Activated naive CD8-positive, alpha-beta T cell treated with anti-CD3 and anti-CD28 coated beads, Interleukin-2, amount 50 U/mL, for 24 hours (primary cell): ENCODE results near the gene CACNA1H.

Experiments used
- ATAC-seq: fragments of 150-1000 bp; cut with Tn5 transposase; one replicate; pipeline ENCODE4 v1.10.0; 2021
- DNase-seq: peaks from one replicate; pipeline ENCODE4 v3.0.0; 2021
- H3K27ac Mint-ChIP-seq: one replicate; pipeline ENCODE4 v1.8.0; 2021; ENCODE audit warnings: mild to moderate bottlenecking, mixed read lengths
- H3K27me3 Mint-ChIP-seq: one replicate; pipeline ENCODE4 v1.8.0; 2021; ENCODE audit warnings: mixed read lengths
- H3K36me3 Mint-ChIP-seq: one replicate; pipeline ENCODE4 v1.8.0; 2021; ENCODE audit warnings: low read depth, mixed read lengths
- H3K4me1 Mint-ChIP-seq: one replicate; pipeline ENCODE4 v1.8.0; 2021; ENCODE audit warnings: mixed read lengths
- H3K4me3 Mint-ChIP-seq: one replicate; pipeline ENCODE4 v1.8.0; 2021; ENCODE audit warnings: mild to moderate bottlenecking, moderate library complexity, mixed read lengths
- H3K9me3 Mint-ChIP-seq: one replicate; pipeline ENCODE4 v1.8.0; 2021; ENCODE audit warnings: mixed read lengths

The CACNA1H gene

GRCh38 chr16:1127971-1128715 lies 24.8 kb upstream of the CACNA1H start:
- no peaks in the 10 kb centered on the region for H3K9me3 Mint-ChIP-seq
- ATAC-seq (no peak), DNase-seq (no peak)
- no peak overlapping the region for H3K4me3 Mint-ChIP-seq
- H3K4me1 Mint-ChIP-seq, result no peaks in the 10 kb centered on the region
- H3K27ac Mint-ChIP-seq, result no peak overlapping the region
- H3K27me3 Mint-ChIP-seq, result no peaks in the 10 kb centered on the region
- no peaks in the 10 kb centered on the region for H3K36me3 Mint-ChIP-seq

- Mint-ChIP-seq H3K27me3 (no peaks in the 10 kb centered on the region), H3K4me3 (no peak overlapping the region), H3K4me1 (no peaks in the 10 kb centered on the region), H3K9me3 (no peaks in the 10 kb centered on the region), H3K36me3 (no peaks in the 10 kb centered on the region), H3K27ac (no peak overlapping the region)
- DNase-seq, result no peak
- no peak for ATAC-seq
Measured at GRCh38 chr16:1129106-1129960, 23.6 kb upstream of the CACNA1H start.

GRCh38 chr16:1130382-1130781 lies 22.5 kb upstream of the CACNA1H start:
- Mint-ChIP-seq H3K36me3 (no peaks in the 10 kb centered on the region), H3K4me1 (no peaks in the 10 kb centered on the region), H3K27ac (no peak overlapping the region), H3K4me3 (no peak overlapping the region), H3K27me3 (no peaks in the 10 kb centered on the region), H3K9me3 (no peaks in the 10 kb centered on the region)
- no peak for DNase-seq
- no peak for ATAC-seq

- H3K4me1 Mint-ChIP-seq, result no peaks in the 10 kb centered on the region
- H3K4me3 Mint-ChIP-seq, result no peak overlapping the region
- no peak for DNase-seq
- no peak overlapping the region for H3K27ac Mint-ChIP-seq
- H3K9me3 Mint-ChIP-seq, result no peaks in the 10 kb centered on the region
- no peak for ATAC-seq
- H3K36me3 Mint-ChIP-seq, result no peaks in the 10 kb centered on the region
- H3K27me3 Mint-ChIP-seq, result peaks cover 2% of the 10 kb centered on the region
Measured at GRCh38 chr16:1131378-1131994, 21.4 kb upstream of the CACNA1H start.

GRCh38 chr16:1132431-1132830 lies 20.5 kb upstream of the CACNA1H start:
- no peak overlapping the region for H3K4me3 Mint-ChIP-seq
- H3K27me3 Mint-ChIP-seq, result peaks cover 2% of the 10 kb centered on the region
- H3K4me1 Mint-ChIP-seq, result no peaks in the 10 kb centered on the region
- no peak overlapping the region for H3K27ac Mint-ChIP-seq
- DNase-seq, result no peak
- no peaks in the 10 kb centered on the region for H3K36me3 Mint-ChIP-seq
- no peak for ATAC-seq
- no peaks in the 10 kb centered on the region for H3K9me3 Mint-ChIP-seq

GRCh38 chr16:1133271-1133670 lies 19.6 kb upstream of the CACNA1H start:
- Mint-ChIP-seq H3K27ac (no peak overlapping the region), H3K4me1 (no peaks in the 10 kb centered on the region), H3K4me3 (no peak overlapping the region), H3K36me3 (no peaks in the 10 kb centered on the region), H3K27me3 (peaks cover 4% of the 10 kb centered on the region), H3K9me3 (no peaks in the 10 kb centered on the region)
- DNase-seq, result no peak
- ATAC-seq, result no peak

- H3K9me3 Mint-ChIP-seq, result no peaks in the 10 kb centered on the region
- DNase-seq, result no peak
- H3K27me3 Mint-ChIP-seq, result peaks cover 6% of the 10 kb centered on the region
- no peaks in the 10 kb centered on the region for H3K36me3 Mint-ChIP-seq
- H3K27ac Mint-ChIP-seq, result no peak overlapping the region
- ATAC-seq, result no peak
- H3K4me1 Mint-ChIP-seq, result no peaks in the 10 kb centered on the region
- H3K4me3 Mint-ChIP-seq, result no peak overlapping the region
Measured at GRCh38 chr16:1133810-1134520, 18.9 kb upstream of the CACNA1H start.

- H3K4me1 Mint-ChIP-seq, result no peaks in the 10 kb centered on the region
- H3K9me3 Mint-ChIP-seq, result no peaks in the 10 kb centered on the region
- H3K4me3 Mint-ChIP-seq, result no peak overlapping the region
- H3K27me3 Mint-ChIP-seq, result peaks cover 6% of the 10 kb centered on the region
- ATAC-seq, result no peak
- no peak overlapping the region for H3K27ac Mint-ChIP-seq
- no peak for DNase-seq
- no peaks in the 10 kb centered on the region for H3K36me3 Mint-ChIP-seq
Measured at GRCh38 chr16:1134776-1135458, 18.0 kb upstream of the CACNA1H start.

GRCh38 chr16:1135459-1135825 lies 17.5 kb upstream of the CACNA1H start:
- Mint-ChIP-seq H3K9me3 (no peaks in the 10 kb centered on the region), H3K27ac (no peak overlapping the region), H3K4me3 (no peak overlapping the region), H3K27me3 (peaks cover 6% of the 10 kb centered on the region), H3K4me1 (no peaks in the 10 kb centered on the region), H3K36me3 (no peaks in the 10 kb centered on the region)
- no peak for DNase-seq
- ATAC-seq, result no peak

- no peak for ATAC-seq
- no peak for DNase-seq
- no peaks in the 10 kb centered on the region for H3K36me3 Mint-ChIP-seq
- H3K4me3 Mint-ChIP-seq, result no peak overlapping the region
- H3K9me3 Mint-ChIP-seq, result no peaks in the 10 kb centered on the region
- H3K27ac Mint-ChIP-seq, result no peak overlapping the region
- no peaks in the 10 kb centered on the region for H3K4me1 Mint-ChIP-seq
- H3K27me3 Mint-ChIP-seq, result peaks cover 6% of the 10 kb centered on the region
Measured at GRCh38 chr16:1137604-1138003, 15.3 kb upstream of the CACNA1H start.

- no peaks in the 10 kb centered on the region for H3K9me3 Mint-ChIP-seq
- H3K4me3 Mint-ChIP-seq, result no peak overlapping the region
- H3K4me1 Mint-ChIP-seq, result no peaks in the 10 kb centered on the region
- no peak for DNase-seq
- peaks cover 6% of the 10 kb centered on the region for H3K27me3 Mint-ChIP-seq
- no peaks in the 10 kb centered on the region for H3K36me3 Mint-ChIP-seq
- no peak for ATAC-seq
- no peak overlapping the region for H3K27ac Mint-ChIP-seq
Measured at GRCh38 chr16:1140582-1141162, 12.2 kb upstream of the CACNA1H start.

GRCh38 chr16:1141191-1141590 lies 11.7 kb upstream of the CACNA1H start:
- Mint-ChIP-seq H3K27ac (no peak overlapping the region), H3K27me3 (peaks cover 5% of the 10 kb centered on the region), H3K9me3 (no peaks in the 10 kb centered on the region), H3K36me3 (no peaks in the 10 kb centered on the region), H3K4me3 (no peak overlapping the region), H3K4me1 (no peaks in the 10 kb centered on the region)
- DNase-seq (no peak), ATAC-seq (no peak)

GRCh38 chr16:1141716-1142115 lies 11.2 kb upstream of the CACNA1H start:
- H3K9me3 Mint-ChIP-seq, result no peaks in the 10 kb centered on the region
- H3K4me3 Mint-ChIP-seq, result no peak overlapping the region
- DNase-seq, result no peak
- H3K36me3 Mint-ChIP-seq, result no peaks in the 10 kb centered on the region
- H3K4me1 Mint-ChIP-seq, result no peaks in the 10 kb centered on the region
- no peak for ATAC-seq
- no peak overlapping the region for H3K27ac Mint-ChIP-seq
- peaks cover 4% of the 10 kb centered on the region for H3K27me3 Mint-ChIP-seq

GRCh38 chr16:1142911-1143310 lies 10.0 kb upstream of the CACNA1H start:
- no peaks in the 10 kb centered on the region for H3K9me3 Mint-ChIP-seq
- H3K27ac Mint-ChIP-seq, result no peak overlapping the region
- no peaks in the 10 kb centered on the region for H3K4me1 Mint-ChIP-seq
- no peak for DNase-seq
- no peaks in the 10 kb centered on the region for H3K36me3 Mint-ChIP-seq
- H3K4me3 Mint-ChIP-seq, result no peak overlapping the region
- H3K27me3 Mint-ChIP-seq, result peaks cover 2% of the 10 kb centered on the region
- ATAC-seq, result no peak
